K562 treated with DMSO at 1 percent for 48 hours (cell line): ENCODE measurements around the gene OSBPL9. TPM values are rescaled to one million over a fixed set of nuclear protein-coding genes. Genes with fewer than 3 reads are reported as not detected.

Experiments
- total RNA-seq: library from RNA; unstranded; fragments of 300-600 nt; gene quantifications from 2 replicates; pipeline ENCODE4 v1.2.3, GENCODE V29; 2022; ENCODE audit warnings: low replicate concordance; ENCODE audit errors: extremely low read depth

Gene OSBPL9
- total RNA-seq, result 237 TPM in 1 of 2 replicates, not detected in the other

GRCh38 chr1:51616903-51617708, at the start of gene OSBPL9:
TSS of gene OSBPL9 (plus strand) at chr1:51617092. CDS start at chr1:51617111, 19 bp downstream.

Other genes with a start within 250 kb of the OSBPL9 start
- not detected in 2 replicates for gene EPS15, start 97.8 kb upstream of the OSBPL9 start, total RNA-seq